AG09309 (cell line): Measurements from ENCODE around the gene LAMC1.

ENCODE experiments used
- DNase-seq: peaks from one replicate; pipeline ENCODE4 v3.0.0-alpha.2; 2010; ENCODE audit warnings: low read depth
- H3K4me3 ChIP-seq: 2 replicates; pipeline ENCODE4 v1.5.1; 2011; ENCODE audit warnings: mild to moderate bottlenecking, low read depth, low read length, moderate library complexity; ENCODE audit not compliant: control insufficient read depth
- CTCF ChIP-seq: IDR thresholded peaks from 2 replicates; pipeline ENCODE4 v1.5.1; 2011; ENCODE audit warnings: mild to moderate bottlenecking, low read depth, low read length, inconsistent platforms; ENCODE audit not compliant: insufficient read depth, control insufficient read depth; ENCODE audit errors: missing control alignments

The LAMC1 gene

GRCh38 chr1:183194527-183195141 is 171.4 kb downstream of the LAMC1 start:
- DNase-seq = no peak
- no peak for TF ChIP-seq CTCF
- H3K4me3 ChIP-seq = no peak overlapping the region

GRCh38 chr1:183195142-183195574 is 171.9 kb downstream of the LAMC1 start:
- no peak for DNase-seq
- H3K4me3 ChIP-seq = no peak overlapping the region
- TF ChIP-seq CTCF = no peak
